DMS53 treated with DMSO at 0.1 percent for 48 hours (cell line): ENCODE results near the gene CFL1.

Experiments used
- DNase-seq: peaks from one replicate; lab custom pipeline; 2025; ENCODE audit not compliant: unreplicated experiment; lab: John Stamatoyannopoulos, UW

Gene CFL1

GRCh38 chr11:65888163-65888814 lies 30.3 kb upstream of the CFL1 start, which contains the start of gene FIBP:
TSS of gene FIBP (minus strand) at chr11:65888471. CDS start at chr11:65888418, 53 bp downstream.
- DNase-seq: peak; percentile 91

DNA sequence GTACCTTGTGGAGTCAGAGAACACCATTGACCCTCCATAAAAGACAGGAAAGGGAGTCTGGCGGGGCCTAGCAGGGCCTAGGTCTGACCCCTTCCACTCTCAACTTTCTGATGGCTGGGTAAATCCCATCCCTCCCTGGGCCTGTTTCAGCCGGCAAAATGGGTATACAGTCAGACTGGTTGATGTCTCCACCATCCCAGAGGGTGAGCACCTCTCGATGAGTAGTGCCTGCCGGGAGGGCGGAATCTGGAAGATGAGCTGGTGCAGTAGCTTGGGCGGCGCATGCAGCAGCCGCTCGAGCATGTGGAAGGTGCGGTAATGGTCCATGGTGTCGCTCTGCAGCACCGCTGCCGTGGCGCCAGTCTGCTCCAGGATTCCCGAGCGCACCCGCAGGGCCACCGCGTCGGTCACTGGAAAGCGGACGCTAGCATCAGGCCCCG lies 29.8 kb upstream of the CFL1 start:
- DNase-seq: peak; percentile 58

DNA sequence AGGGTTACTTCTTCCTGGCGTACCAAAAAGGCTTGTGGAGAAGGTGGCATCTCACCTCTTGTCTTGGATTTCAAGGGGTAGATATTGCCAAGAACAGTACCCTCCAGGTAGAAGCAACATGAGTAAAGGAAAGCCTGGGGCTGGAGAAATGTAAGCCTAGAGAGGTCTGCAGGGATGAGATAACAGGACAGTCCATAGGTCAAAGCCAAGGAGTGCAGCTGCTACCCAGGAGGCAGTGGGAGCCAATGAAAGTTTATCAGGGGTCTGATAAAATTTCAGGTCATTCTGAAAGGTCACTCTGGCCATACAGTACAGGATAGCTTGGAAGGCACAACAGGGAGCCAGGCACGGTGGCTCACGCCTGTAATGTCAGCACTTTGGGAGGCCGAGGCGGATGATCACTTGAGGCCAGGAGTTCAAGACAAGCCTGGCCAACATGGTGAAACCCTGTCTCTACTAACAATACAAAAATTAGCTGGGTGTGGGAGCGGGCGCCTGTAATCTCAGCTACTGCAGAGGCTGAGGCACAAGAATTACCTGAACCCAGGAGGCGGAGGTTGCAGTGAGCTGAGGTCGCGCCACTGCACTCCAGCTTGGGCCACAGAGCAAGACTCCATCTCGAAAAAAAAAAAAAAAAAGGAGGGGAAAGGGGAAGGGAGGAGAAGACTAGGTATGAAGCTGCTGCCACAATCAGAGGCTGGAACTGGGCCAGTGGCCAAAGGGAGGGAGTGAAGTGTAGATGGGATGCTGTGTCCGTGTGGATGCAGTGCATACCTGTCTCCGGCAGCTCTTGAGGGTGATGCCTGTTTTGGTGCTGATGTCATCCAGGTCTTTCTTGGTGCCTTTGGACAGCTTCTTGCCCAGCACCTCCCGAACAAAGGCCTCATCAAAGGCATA lies 29.1 kb upstream of the CFL1 start:
- DNase-seq: no peak

DNA sequence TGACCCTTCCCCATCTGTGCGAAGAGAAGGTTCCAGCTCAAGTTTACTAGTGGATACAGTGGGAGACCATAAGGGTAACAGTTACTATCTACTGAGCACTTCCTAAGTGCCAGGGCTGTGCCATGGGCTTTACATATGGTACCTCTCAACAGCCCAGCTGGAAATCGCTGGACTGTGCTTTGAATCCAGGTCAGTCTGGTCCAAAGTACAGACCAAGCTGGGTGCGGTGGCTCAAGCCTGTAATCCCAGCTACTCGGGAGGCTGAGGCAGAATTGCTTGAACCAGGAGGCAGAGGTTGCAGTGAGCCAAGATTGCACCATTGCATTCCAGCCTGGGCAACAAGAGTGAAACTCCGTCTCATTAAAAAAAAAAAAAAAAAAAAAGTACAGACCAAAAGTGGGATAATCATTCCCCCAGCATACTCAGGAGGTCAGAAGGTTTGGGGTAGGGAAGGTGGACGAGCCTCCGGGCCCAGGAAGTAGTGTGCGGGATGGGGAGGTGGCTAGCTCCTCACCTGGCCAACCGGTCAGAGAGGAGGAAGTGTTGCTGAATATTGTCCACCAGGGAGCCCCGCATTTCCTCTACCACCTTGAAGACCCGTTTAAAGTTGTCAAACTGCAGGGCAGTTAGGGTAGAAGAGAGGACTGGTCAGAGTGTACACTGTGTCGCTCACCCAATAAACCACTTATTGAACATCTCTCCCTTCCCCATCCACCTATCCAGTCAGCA lies 28.0 kb upstream of the CFL1 start:
- DNase-seq: no peak

DNA sequence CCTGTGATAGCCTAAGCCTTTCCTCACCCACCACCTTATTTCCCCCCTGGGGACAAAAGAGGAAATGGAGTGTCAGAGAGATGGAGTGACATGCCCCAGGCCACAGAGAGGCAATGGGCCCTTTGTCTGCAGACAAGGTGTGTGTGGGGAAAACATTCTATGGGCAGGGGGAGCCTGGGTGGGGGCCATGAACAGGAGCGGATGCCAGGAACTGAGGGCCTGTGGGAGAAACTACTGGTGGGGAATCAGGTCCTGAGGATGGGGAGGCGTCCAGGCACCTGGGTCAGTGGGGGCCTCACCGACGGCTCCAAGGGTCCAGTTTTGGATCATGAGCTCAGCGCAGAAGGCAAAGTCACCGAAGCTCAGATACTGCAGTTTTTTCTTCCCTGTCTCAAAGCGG lies 27.3 kb upstream of the CFL1 start:
- DNase-seq: no peak

DNA sequence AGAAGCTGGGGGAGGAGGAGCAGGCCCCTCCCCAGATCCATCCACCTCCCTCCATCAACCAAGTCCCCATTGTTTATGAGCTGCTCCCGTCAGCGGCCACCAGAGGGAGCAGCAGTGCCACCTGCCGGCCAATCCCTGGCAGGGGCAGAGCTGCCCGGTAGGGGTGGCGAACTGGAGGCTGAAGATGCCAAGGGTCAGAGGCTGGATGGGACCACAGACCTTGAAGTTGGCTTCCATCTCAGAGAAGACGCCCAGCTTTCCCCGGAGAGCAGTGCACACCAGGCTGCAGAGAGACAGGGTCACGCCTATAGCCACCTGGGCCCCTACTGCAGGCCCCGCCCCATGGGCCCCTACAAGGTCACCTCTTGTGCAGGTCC lies 26.7 kb upstream of the CFL1 start:
- peak; percentile 50 for DNase-seq

DNA sequence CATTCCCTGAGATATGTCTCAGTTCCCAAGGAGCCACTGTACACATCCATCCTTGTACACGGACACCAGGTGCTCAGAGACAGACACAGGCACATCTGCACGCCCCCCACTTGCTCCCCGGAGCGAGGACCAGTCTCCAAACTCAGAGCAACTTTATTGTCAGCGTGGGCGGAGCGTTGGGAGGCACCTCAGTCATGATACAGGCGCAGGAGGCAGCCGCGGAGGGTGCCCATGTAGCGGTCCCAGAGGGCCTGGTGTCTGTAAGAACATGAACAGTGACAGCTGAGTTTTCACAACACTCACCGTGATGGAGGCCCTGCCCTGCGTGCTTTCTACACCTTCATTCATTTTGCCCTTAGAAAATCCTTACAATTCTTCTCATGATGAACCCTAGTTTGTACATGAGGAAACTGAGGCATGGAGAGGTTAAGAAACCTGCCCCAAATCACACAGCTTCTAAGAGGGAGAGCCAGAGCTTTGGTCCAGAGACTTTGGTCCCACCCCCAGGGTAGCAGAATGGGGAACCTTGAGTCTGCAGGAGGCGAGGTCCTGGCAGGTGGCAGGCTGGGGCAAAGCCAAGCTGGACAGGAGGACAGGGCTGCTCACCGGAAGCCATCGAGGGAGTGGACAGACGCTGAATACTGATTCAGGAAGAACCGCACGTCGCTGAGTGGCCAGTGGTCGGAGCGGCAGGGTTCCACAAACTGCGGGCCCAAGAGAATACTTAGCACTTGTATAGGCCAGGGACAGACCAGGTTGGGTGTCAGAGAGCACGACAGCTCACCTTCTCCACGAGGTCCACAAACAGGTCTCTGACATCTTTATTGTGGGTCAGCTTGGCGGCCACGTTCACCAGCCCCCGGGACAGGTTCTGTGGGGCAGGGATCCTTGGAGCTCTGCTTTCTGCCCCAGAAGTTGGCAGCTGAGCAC lies 26.1 kb upstream of the CFL1 start:
- DNase-seq: no peak

DNA sequence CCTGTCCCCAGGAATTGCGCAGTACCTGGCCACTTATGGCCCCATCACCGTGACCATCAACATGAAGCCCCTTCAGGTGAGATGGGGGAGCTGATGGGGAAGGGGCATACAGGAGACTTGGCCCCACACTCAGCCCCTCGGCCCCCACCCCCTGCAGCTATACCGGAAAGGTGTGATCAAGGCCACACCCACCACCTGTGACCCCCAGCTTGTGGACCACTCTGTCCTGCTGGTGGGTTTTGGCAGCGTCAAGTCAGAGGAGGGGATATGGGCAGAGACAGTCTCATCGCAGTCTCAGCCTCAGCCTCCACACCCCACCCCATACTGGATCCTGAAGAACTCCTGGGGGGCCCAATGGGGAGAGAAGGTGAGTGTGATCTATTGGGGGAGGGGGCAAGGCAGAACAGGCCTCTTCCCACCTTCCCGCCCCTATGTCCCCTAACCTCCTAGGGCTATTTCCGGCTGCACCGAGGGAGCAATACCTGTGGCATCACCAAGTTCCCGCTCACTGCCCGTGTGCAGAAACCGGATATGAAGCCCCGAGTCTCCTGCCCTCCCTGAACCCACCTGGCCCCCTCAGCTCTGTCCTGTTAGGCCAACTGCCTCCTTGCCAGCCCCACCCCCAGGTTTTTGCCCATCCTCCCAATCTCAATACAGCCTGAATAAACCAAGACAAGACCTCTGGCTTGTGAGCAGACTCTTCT lies 25.2 kb upstream of the CFL1 start:
- DNase-seq: no peak

GRCh38 chr11:65882120-65883057 lies 24.4 kb upstream of the CFL1 start:
- DNase-seq: no peak

- DNase-seq: no peak
Observed at GRCh38 chr11:65880844-65881421, 23.0 kb upstream of the CFL1 start.

GRCh38 chr11:65880027-65880426 lies 22.0 kb upstream of the CFL1 start:
- no peak for DNase-seq

DNA sequence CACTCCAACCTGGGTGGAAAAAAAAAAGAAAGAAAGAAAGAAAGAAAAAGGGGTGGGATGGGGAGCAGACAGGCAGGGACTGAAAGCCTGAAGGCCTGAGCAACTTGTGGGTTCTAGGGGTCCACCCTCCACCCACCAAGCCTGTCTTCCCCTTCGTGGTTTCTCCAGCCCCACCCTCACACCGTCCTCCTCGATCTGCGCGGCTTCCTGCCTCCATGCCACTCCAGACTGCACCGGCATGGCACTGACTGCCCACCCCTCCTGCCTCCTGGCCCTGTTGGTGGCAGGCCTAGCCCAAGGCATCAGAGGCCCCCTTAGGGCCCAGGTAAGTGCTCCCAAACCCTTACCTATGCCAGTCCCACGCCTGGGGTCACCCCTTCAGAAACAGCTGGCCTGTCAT lies 21.6 kb upstream of the CFL1 start, which contains the start of gene CTSW:
Gene CTSW, plus strand, starts transcription at position 221 of the 400 bp plus-strand sequence. Its CDS starts 18 bp downstream, at position 239.
- no peak for DNase-seq

DNA sequence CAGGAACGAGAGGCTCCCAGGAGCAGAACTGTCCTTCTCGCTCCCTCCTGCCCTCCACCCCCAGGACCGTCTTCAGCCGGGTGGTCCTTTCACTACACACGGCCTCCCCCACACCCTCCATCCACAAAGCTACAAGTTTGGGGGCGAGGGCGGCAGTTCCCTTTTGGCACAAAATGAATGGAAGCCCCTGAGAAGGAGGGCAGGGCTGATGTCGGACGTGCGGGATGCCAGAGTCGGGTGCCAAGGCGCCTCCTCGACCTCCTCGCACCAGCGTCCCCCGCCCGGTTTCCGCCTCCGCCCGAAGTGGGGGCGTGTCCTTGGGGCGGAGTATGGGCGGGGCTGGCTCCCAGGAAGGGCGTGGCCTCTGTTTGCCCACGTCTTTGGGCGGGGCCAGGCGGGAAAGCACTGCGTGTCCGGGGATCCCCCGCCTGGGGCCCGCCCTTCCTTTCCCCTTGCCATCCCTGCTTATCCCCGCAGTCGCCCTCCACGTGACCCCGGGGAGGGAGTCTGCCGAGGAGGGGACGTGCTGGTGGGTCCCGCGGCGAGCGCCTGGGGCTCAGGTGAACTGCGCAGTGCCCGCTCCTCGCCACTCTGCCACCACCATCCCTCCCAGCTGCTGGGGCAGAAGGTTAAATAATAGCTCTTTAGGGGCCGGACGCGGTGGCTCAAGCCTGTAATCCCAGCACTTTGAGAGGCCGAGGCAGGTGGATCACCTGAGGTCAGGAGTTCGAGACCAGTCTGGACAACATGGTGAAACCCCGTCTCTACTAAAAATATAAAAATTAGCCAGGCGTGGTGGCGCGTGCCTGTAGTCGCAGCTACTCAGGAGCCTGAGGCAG lies 15.6 kb upstream of the CFL1 start:
- peak; percentile 80 for DNase-seq

- no peak for DNase-seq
Observed at GRCh38 chr11:65872586-65873317, 14.8 kb upstream of the CFL1 start, which contains the start of gene EFEMP2. TSS of gene EFEMP2 (minus strand) at chr11:65872800. CDS start at chr11:65872354, 446 bp downstream.

DNA sequence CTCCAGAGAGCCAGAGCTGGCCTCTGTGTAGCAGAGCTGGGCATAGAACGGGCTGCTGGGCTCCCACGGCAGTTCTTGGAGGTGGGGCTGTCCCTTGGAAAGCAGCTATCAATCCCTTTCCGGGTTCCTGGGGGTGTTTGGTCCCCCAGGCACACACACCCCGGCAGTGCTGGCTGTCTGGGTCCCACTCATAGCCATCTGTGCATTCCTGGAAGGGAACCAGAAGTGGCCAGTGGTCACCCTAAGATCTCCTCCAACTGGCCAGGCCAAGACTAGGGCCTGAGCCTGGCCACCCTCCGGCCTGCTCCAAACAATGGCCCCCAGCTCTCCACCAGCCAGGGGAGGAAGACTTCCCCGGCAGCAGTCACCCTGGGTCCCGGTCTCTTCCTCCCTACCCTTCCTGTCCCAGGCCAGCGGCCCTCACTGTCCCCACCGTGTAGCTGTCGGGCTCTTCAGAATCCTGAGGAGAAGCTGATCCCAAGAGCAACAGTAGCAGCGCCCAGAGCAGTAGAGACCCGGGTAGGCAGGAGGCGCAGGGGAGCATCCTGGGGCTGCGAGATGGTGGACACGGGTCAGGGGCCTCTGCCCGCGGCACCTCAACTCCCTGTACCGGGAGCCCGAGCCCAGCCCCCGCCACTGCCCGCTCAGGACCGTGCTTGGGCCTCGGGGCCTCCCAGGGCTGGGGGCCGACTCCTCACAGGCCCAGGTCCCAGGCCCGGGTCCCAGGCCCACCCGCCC lies 14.0 kb upstream of the CFL1 start:
- DNase-seq: no peak
